ENCODE measurements around the gene IPCEF1. TPM values are rescaled to one million over a fixed set of nuclear protein-coding genes. Genes with fewer than 3 reads are reported as not detected.

IPCEF1 gene
- polyA plus RNA-seq, 3 donors: 14.7 to 29.7 (median 16.5) TPM

GRCh38 chr6:154353626-154354025 lies 3.0 kb downstream of the IPCEF1 start:
- Histone ChIP-seq H3K36me3 (replicated peaks in 1 of 2; ENCODE audit: control insufficient read depth in 1 of 2, insufficient read depth in 2 of 2, low read length in 2 of 2) (no peaks in the 10 kb centered on the region), H3K9me3 (replicated peaks in 1 of 2; ENCODE audit: control insufficient read depth in 1 of 2, insufficient read depth in 1 of 2, low read length in 2 of 2) (no peaks in the 10 kb centered on the region), H2AFZ (ENCODE audit: insufficient read depth, low read depth, low read length, poor library complexity, severe bottlenecking) (no peak overlapping the region), H3K4me3 (replicated peaks in 1 of 3; ENCODE audit: low read depth in 2 of 3, low read length in 3 of 3) (peak overlapping the region in 1 of 3 experiments; percentile 76), H3K27me3 (ENCODE audit: control insufficient read depth in 2 of 2, insufficient read depth in 2 of 2, low read length in 2 of 2) (no peaks in the 10 kb centered on the region), H3K4me2 (replicated peaks; ENCODE audit: extremely low read depth, low read length, poor library complexity, severe bottlenecking) (peak overlapping the region; percentile 74), H3K27ac (ENCODE audit: low read depth in 1 of 2, low read length in 2 of 2) (peak overlapping the region; percentile 73 to 83), H3K4me1 (ENCODE audit: control insufficient read depth in 1 of 2, insufficient read depth in 2 of 2, low read length in 2 of 2) (peaks cover 68 to 77% of the 10 kb centered on the region in 2 donors), H4K20me1 (ENCODE audit: insufficient read depth, low read length) (peaks cover 26% of the 10 kb centered on the region), H3K79me2 (ENCODE audit: insufficient read depth, low read length) (peaks cover 73% of the 10 kb centered on the region), H3K9ac (ENCODE audit: insufficient read depth, low read length, poor library complexity, severe bottlenecking) (no peak overlapping the region)
- H3K4me3 Mint-ChIP-seq: peak overlapping the region in 1 of 2 donors; percentile 50
- intact Hi-C loops (cut with micrococcal nuclease): loop anchor here (5.0 to 10.0 kb wide), 2 partner anchors 201 to 219 kb away; no protein-coding TSS in a partner anchor
- H3K27me3 Mint-ChIP-seq (ENCODE audit: low read depth in 3 of 3): no peaks in the 10 kb centered on the region
- no CpG with 5 or more reads among the region's 1 CpG for WGBS (ENCODE audit: insufficient coverage)
- H3K36me3 Mint-ChIP-seq: peaks cover 2 to 18% of the 10 kb centered on the region in 2 donors
- H3K27ac Mint-ChIP-seq: peak overlapping the region; percentile 91 to 98 (median 97)
- H3K4me1 Mint-ChIP-seq: peaks cover 73% of the 10 kb centered on the region
- TF ChIP-seq CTCF (IDR thresholded peaks at IDR 0.05): no peak
- peaks cover 0 to 7% (median 0%) of the 10 kb centered on the region in 7 donors for H3K9me3 Mint-ChIP-seq
- peak in 1 of 3 donors; percentile 28 for DNase-seq

- no peaks in the 10 kb centered on the region for H3K27me3 Mint-ChIP-seq (ENCODE audit: low read depth in 3 of 3)
- H3K9me3 Mint-ChIP-seq: peaks cover 0 to 7% (median 0%) of the 10 kb centered on the region in 7 donors
- peak overlapping the region in 1 of 3 experiments; percentile 76 for H3K4me3 ChIP-seq (replicated peaks in 1 of 3; ENCODE audit: low read depth in 2 of 3, low read length in 3 of 3)
- no peaks in the 10 kb centered on the region for H3K27me3 ChIP-seq (ENCODE audit: control insufficient read depth in 2 of 2, insufficient read depth in 2 of 2, low read length in 2 of 2)
- H3K9me3 ChIP-seq (replicated peaks in 1 of 2; ENCODE audit: control insufficient read depth in 1 of 2, insufficient read depth in 1 of 2, low read length in 2 of 2): no peaks in the 10 kb centered on the region
- peaks cover 69% of the 10 kb centered on the region for H3K4me1 Mint-ChIP-seq
- peak overlapping the region; percentile 74 for H3K4me2 ChIP-seq (replicated peaks; ENCODE audit: extremely low read depth, low read length, poor library complexity, severe bottlenecking)
- TF ChIP-seq CTCF (IDR thresholded peaks at IDR 0.05): no peak
- peaks cover 62 to 71% of the 10 kb centered on the region in 2 donors for H3K4me1 ChIP-seq (ENCODE audit: control insufficient read depth in 1 of 2, insufficient read depth in 2 of 2, low read length in 2 of 2)
- peak overlapping the region; percentile 50 to 73 for H3K4me3 Mint-ChIP-seq
- H3K27ac ChIP-seq (ENCODE audit: low read depth in 1 of 2, low read length in 2 of 2): peak overlapping the region; percentile 73 to 83
- intact Hi-C loops (cut with micrococcal nuclease): loop anchor here (5.0 to 10.0 kb wide), 2 partner anchors 201 to 218 kb away; no protein-coding TSS in a partner anchor
- H3K79me2 ChIP-seq (ENCODE audit: insufficient read depth, low read length): peaks cover 79% of the 10 kb centered on the region
- peaks cover under 1 to 6% of the 10 kb centered on the region in 2 donors for H3K36me3 ChIP-seq (replicated peaks in 1 of 2; ENCODE audit: control insufficient read depth in 1 of 2, insufficient read depth in 2 of 2, low read length in 2 of 2)
- peak overlapping the region; percentile 80 to 98 (median 92) for H3K27ac Mint-ChIP-seq
- H3K9ac ChIP-seq (ENCODE audit: insufficient read depth, low read length, poor library complexity, severe bottlenecking): no peak overlapping the region
- peaks cover 6 to 23% of the 10 kb centered on the region in 2 donors for H3K36me3 Mint-ChIP-seq
- DNase-seq: peak; percentile 52 to 82 (median 68)
- H4K20me1 ChIP-seq (ENCODE audit: insufficient read depth, low read length): peaks cover 27% of the 10 kb centered on the region
- H2AFZ ChIP-seq (ENCODE audit: insufficient read depth, low read depth, low read length, poor library complexity, severe bottlenecking): no peak overlapping the region
- 68% methylated on average over 8 of the region's 15 CpGs for WGBS (ENCODE audit: insufficient coverage)
Measured at GRCh38 chr6:154352898-154353585, 3.6 kb downstream of the IPCEF1 start.

Data from CD14-positive monocyte (primary cell).